SU-DHL-6 (cell line): Measurements from ENCODE around the gene SPPL2A.

ENCODE experiments used
- EZH2phosphoT487 ChIP-seq: fragments of 200-600 bp; sonication (generic), shearing (Covaris generic); conservative IDR thresholded peaks from 2 replicates; pipeline ENCODE4 v1.6.1; 2018; ENCODE audit warnings: mild to moderate bottlenecking, antibody characterized with exemption, low read length, moderate library complexity, mixed read lengths
- TF ChIP-seq, protein P1 (sequence below): fragments of 200-600 bp; sonication (generic); IDR thresholded peaks from one replicate; pipeline ENCODE4 v1.5.1; 2017; ENCODE audit warnings: antibody characterized with exemption, mild to moderate bottlenecking, low read length, moderate library complexity; ENCODE audit not compliant: insufficient read depth, poor library complexity, severe bottlenecking

DNA sequence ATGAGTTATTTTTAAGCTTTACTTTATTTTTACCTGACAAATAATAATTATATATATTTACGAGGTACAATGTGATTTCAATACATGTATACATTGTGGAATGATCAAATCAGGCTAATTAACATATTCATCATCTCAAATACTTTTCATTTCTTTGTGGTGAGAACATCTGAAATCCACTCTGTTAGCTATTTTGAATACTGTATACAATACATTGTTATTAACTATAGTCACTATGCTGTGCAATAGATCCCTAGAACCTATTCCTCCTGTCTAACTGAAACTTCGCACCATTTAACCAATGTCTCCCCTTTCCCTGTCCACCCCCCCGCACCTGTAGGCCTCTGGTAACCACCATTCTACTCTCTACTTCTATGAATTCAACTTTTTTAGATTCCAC, 7.9 kb upstream of the SPPL2A start:
- TF ChIP-seq, protein P1, sequence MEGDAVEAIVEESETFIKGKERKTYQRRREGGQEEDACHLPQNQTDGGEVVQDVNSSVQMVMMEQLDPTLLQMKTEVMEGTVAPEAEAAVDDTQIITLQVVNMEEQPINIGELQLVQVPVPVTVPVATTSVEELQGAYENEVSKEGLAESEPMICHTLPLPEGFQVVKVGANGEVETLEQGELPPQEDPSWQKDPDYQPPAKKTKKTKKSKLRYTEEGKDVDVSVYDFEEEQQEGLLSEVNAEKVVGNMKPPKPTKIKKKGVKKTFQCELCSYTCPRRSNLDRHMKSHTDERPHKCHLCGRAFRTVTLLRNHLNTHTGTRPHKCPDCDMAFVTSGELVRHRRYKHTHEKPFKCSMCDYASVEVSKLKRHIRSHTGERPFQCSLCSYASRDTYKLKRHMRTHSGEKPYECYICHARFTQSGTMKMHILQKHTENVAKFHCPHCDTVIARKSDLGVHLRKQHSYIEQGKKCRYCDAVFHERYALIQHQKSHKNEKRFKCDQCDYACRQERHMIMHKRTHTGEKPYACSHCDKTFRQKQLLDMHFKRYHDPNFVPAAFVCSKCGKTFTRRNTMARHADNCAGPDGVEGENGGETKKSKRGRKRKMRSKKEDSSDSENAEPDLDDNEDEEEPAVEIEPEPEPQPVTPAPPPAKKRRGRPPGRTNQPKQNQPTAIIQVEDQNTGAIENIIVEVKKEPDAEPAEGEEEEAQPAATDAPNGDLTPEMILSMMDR: no peak
- no peak for TF ChIP-seq EZH2phosphoT487
